HG02759 (cell line): Measurements from ENCODE around the gene ZNF483.
"Not testable (repeated sequence)": the region's sequence is repeated elsewhere in the genome, so short reads cannot be mapped to it uniquely, and the experiment has no call there.

ENCODE experiments used
- ATAC-seq: cut with Tn5 transposase; IDR thresholded peaks from one replicate; pipeline ENCODE4 v1.9.1; 2021; ENCODE audit warnings: mild to moderate bottlenecking, moderate library complexity; ENCODE audit not compliant: unreplicated experiment

Gene ZNF483

DNA sequence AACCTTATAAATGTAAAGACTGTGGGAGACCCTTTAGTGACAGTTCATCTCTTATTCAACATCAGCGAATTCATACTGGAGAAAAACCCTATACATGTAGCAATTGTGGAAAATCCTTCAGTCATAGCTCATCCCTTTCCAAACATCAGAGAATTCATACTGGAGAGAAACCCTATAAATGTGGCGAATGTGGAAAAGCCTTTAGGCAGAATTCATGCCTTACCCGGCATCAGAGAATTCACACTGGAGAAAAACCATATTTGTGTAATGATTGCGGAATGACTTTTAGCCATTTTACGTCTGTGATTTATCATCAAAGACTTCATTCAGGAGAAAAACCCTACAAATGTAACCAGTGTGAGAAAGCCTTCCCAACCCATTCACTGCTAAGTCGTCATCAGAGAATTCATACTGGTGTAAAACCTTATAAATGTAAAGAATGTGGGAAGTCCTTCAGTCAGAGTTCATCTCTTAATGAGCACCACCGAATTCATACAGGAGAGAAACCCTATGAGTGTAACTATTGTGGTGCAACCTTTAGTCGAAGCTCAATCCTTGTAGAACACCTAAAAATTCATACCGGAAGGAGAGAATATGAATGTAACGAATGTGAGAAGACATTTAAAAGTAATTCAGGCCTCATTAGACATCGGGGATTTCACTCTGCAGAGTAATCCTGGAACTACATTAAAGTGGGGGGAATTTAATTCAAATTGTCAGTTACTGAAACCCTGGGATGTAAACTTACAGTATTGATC is 17.7 kb downstream of the ZNF483 start:
- no peak for ATAC-seq

DNA sequence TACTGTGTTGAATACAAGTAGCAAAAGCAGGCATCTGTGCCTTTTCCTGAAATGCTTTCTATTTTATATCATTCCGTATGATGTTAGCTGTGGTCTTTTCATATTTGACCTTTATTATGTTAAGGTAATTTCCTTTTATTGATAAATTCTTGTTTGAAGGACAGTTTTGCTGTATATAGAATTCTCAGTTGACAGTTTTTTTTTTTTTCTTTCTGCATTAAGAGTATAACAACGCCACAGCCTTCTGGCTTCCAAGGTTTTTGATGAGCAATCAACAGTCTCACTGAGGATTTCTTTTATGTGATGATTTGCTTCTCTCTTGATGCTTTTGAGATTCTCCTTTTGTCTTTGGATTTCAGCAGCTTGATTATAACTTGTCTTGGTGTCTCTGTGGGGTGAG is 23.6 kb downstream of the ZNF483 start:
- no peak for ATAC-seq

DNA sequence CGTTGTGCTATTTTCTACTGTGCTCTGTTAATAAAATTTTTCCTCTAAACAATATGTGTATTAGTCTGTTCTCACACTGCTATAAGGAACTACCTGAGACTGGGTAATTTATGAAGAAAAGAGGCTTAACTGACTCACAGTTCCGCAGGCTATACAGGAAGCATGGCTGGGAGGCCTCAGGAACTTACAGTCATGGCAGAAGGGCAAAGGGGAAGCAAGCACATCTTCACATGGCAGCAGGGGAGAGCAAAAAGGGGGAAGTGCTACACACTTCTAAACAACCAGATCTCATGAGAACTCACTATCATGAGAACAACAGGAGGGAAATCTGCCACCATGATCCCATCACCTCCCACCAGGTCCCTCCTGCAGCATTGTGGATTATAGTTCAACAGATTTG is 30.4 kb downstream of the ZNF483 start:
- not testable (repeated sequence) for ATAC-seq

DNA sequence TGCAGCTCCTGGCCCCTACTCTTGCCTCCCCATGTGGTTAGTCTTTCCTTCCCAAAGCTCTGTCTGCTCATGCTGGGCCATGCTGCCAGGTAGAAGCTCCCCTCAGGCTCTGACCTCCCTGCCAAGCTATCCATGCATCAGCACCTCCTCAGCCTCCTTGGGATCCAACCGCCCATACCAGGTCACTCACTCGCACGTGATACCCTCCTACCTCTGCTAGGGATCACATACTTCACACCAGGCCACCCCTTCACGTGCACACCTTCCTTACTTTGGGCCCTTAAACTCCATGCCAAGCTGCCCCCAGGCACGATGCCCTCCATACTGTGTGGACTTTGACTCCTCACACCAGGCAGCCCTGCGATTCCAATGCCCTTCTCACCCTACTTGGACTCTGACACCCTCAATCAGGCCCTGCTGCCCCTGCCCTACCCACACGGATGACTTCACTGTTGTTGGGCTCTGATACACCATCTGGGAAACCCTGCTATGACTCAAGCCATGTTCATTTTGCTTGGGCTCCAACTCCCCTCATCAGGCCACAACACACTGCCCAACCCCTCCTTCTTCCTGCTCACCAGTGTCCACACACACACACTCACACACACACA is 34.1 kb downstream of the ZNF483 start:
- no peak for ATAC-seq

DNA sequence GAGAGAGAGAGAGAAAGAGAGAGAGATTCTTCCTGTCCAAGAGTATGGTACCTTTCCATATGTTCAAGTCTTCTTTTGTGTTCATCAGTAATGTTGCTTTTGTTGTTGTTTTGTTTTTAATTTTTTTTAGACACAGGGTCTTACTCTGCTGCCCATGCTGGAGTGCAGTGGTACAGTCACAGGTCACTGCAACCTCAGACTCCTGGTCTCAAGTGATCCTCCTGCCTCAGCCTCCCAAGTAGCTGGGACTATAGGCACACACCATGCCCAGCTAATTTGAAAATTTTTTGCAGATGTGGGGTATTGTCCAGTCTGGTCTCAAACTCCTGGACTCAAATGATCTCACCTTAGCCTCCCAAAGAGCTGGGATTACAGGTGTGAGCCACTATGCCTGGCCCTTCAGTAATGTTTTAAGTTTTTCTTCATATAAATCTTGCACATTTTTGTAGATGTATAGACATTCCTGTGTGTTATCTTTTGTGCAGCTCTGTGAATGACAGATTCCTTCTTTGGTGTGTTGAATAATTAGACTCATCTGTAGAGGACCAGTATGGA is 36.3 kb downstream of the ZNF483 start:
- ATAC-seq = no peak

DNA sequence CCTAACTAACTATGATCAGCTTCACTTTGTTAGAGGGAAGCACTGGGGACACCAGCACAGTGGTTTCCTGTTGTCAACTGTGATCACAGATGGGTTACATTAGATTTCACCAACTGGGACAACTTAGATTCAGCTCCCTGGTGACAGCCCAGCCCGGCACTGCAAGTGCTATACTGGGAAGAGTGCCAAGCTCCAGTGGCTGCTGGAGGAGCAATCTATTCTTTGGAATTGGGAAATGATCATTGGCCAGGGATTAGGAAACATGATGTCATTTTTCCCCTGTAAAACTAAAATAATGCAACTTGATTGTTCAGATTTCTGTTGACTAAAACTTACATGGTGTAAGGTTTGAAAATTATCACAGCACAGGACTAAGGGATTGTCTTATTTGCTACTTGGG is 41.3 kb downstream of the ZNF483 start:
- no peak for ATAC-seq

DNA sequence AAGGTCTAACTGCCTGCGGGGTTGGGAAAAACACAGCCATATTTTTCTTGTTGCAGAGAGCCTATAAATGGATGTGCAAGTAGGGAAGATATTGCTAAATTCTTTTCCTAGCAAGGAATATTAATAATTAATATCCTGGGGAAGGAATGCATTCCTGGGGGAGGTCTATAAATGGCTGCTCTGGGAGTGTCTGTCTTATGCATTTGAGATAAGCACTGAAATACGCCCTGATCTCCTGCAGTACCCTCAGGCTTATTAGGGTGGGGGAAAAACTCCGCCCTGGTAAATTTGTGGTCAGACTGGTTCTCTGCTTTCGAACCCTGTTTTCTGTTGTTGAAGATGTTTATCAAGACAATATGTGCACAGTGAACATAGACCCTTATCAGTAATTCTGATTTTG is 43.1 kb downstream of the ZNF483 start:
- ATAC-seq = not testable (repeated sequence)

DNA sequence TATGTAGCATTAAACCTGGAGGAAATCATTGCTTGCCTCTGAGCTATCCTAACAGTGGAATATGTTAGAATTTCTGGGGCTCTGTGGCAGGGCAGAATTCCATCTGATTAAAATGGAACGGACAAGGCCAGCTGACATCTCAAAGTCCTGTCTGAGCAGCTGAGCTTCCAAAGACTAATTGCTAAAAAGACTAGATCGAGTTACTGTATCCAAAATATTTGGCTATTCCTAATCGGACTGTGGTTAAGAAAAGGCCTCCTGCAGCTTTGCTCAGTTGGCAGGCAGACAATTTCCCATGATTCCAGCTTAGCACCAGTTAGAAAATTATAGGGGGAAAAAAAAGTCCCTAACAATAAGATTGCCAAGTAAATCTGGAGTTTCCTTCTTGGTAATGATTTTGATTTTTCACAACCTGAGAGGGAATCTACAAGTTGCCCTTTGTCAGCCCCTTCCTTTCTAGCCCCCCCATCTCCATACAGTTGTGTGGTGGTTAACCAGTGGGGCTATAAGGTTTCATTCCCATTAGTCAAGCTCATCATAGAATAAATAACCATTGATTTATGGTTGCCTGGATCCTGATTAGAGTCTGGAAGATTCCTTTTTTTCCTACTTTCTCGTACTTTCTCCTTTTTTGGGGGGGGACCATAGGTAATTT is 48.1 kb downstream of the ZNF483 start:
- no peak for ATAC-seq

DNA sequence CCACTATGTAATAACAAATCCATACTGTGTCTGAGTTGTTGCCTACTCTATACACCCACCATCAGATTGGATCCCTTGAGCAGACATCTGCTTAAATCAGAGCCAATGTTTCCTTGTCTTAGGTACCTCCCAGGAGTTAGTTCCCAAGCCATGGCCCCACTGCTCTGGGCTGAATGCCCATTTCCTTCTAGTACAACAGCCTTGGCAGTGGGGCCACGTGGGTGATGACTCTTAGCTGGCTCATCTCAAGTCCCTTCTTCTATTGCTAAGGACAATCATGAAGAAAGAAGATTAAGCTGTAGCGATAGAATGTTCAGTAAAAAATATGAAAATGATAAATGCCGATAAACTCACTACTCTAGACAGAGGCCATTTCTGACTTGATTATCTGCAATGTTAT is 57.9 kb downstream of the ZNF483 start:
- no peak for ATAC-seq

DNA sequence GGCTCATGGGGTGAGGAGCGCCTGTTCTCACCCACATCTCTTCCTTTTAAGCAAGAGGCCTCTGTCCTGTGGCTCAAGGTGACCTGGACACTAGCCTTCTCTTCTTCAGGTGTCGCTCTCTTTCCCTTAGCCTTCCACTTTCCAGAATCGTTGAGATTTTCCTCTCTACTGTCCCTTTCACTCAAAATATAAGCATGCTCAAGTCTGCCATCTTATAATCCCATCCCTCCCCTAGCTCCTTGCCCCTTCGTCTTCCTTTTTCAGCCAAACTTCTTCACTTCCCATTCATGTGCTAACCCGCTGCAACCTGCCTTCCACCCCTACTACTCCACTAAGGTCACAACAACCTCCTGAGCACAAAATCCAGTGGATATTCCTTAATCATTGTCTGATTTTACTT is 61.4 kb downstream of the ZNF483 start:
- ATAC-seq = no peak

DNA sequence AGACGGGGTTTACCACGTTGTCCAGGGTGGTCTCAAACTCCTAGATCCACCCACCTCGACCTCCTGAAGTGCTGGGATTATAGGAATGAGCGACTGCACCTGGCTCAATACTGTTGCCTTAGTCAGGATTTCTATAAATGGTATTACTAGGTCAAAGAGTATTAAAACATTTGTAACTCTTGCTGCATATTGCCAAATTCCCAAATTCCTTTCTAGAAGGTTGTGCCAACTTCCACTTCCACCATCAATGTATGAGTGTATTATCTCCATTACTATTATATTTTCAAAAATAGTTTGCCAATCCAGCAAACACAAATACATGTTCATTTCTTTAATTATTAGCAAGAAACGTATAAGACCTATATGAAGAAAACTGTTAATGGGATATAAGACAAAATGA is 63.9 kb downstream of the ZNF483 start:
- ATAC-seq = no peak

DNA sequence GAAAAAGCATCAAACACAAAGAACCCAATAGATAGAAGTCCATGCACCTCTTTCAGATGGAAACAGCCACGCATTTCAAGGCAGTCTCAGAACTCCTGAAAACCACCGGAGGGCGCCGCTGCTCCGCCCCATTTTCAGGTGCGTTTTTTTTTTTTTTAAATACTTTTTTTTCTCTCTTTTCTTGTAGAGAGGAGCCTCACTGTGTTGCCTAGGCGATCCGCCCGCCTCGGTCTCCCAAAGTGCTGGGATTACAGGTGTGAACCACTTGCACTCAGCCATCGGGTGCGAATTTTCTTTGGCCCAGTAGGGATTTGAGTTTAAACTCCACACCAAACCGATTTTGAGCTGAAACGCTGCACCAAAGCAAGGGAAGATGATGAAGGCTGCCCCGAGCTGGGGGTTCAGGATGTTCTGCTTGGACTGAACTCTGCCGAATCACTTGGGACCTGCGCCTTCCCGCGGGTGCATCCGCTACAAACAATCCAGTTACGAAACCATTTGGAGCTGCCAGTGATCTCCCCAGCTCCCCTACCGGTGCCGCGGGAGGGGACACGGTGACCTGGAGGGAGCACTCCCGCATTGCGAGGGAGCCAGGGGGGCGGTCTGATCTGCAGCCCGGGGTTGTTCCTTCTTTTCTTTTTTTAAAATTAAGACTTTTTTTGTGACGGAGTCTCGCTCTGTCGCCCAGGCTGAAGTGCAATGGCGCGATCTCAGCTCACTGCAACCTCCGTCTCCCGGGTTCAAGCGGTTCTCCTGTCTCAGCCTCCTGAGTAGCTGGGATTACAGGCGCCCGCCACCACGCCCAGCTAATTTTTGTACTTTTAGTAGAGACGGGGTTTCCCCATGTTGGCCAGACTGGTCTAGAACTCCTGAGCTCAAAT is 73.1 kb downstream of the ZNF483 start:
- peak; percentile 55 for ATAC-seq

DNA sequence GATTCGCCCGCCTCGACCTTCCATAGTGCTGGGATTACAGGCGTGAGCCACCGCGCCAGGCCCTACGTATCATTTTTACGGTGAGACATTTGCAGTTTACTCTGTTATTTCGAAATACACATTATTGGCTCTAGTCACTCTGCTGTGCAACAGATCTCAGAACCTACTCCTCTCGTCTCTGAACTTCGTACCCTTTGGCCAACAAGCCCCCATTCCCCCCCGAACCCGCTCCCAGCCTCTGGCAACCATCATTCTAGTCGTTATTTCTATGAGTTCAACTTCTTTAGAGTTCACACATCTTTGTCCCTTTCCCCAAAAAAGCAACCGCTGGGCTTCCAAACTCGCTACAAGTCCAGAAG is 73.7 kb downstream of the ZNF483 start:
- ATAC-seq = peak; percentile 22

DNA sequence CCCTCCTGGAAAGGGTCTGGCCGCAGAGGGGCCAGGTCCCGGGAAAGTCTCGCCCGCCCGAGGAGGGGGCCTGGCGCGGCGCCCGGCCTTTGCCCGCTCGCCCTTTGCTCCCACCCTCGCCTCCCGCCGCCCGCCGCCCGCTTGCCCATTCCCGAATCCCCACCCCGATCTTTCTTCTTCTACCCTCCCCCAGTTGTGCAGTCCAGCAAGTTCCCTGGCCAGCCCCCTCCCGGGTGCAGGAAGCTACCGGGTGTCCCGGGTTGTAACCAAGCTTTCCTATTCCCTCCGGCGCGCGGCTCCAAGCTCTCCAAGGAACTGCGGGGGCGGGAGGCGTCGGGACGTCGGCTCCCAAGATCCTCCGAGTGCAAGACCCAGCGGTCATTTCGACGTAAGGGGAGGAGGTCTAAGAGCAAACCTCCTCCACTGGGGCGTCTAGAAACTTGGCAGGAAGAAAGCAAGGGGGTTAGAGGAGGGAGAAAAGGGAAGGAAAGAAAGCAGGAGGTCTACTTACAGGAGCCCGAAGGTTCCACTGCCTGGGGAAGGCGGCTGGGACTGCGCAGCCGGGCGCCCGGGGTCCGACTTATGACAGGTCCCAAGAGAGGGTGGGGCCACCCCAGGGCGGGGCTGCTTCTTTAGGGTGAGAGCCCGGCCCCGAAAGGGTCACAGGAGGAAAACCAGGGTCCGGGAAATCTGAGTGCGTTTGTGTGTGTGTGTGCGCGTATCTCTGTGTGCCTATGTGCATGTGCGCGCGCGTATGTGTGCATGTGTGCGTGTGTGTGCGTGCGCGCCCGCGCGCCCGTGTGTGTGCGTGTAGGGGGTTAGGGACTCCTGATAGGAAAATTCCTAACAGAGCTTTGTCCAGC is 74.3 kb downstream of the ZNF483 start, which contains the start of gene PTGR1:
TSS of gene PTGR1 (minus strand) at position 556 of the 863 bp plus-strand sequence. CDS start 2,225 bp downstream, outside the sequence.
- peak; percentile 40 for ATAC-seq

DNA sequence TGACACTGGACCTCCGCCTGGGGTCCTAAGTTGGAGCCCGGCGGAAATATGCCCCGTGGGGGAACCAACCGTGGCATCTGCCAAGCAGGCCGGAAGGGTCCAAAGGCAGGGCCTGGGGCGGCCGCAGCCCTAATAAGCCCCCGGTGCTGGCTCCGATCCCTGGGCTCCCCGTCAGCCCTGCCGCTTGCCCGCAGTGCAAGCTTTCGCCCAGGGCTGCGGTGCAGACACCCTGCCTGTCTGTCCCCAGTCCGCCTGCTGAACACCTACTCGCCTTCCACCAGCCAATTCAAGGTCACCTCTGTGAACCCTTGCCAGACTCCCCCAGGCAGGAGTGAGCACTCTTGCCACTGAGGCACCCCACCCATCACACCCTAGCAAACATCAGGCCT is 75.0 kb downstream of the ZNF483 start:
- no peak for ATAC-seq

DNA sequence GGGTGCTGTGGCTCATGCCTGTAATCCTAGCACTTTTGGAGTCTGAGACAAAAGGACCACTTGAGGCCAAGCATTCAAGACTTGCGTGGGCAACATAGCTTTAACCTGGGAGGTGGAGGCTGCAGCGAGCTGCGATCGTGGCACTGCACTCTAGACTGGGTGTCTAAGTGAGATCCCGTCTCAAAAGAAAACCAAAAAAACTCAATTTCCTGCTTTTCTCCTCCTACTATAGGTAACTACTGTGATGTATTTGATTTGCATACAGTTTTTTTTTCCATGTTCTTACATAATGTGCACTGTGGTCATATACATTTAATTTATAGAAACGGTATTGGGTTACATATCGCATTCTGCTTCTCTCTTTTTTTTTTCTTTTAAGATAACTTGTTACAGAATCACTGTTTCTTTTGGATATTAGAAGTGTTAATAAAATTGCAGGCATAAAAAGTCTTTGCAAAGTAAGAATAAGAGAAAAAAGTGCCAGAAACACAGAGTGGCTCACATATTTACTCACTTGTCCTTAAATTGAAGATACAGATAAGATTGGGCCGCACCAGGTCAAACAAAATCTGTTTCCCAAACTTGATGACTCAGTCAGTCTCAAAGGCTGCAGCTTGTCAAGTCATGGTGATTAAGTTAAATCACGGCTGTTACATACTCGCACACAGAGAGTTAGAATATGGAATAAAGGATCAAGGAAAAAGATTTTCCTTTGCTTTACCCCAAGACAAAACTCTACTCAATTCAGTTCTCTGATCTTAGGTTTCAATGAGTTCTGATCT is 76.4 kb downstream of the ZNF483 start:
- no peak for ATAC-seq

DNA sequence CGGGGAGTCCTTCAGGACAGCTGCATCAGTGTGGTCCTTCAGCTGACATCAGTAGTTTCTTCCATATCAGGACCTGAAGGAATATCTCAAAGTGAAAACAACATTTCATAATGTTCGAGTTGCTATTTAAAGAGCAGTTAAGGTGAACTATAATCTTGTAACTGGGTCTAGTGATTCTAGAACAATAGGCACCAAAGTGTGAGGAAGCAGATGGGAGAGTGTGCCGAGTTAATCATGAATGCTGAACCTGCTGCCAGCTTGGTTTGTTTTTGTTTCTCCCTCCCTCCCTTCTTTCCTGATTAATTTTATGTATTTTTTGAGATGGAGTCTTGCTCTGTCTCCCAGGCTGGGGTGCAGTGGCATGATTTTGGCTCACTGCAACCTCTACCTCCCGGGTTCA is 78.1 kb downstream of the ZNF483 start:
- no peak for ATAC-seq

DNA sequence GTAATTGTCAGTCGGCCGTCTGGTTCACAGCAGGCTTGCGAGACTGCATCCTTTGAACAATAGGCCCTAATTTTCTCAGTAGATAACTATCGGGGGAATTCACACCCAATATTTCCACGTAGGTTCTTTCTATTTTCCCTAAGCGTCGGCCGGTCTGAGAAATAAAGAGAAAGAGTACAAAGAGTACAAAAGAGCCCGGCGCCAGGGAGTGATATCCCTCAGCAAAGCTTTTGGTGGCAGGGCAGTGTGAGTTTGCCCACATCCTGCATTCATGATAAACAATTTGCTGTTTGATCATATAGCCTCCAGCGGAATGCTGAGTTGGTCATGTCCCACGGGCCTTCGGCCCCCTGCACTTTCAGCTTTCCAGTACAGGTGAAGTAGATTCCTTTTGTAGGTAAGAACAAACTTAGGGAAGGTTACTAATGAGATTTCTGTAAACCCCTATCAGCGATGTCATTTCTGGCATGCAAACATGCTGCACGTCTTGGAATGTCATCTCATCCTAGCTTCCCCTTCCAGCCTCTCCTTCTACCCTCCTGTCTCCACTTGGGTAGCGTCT is 79.2 kb downstream of the ZNF483 start:
- no peak for ATAC-seq

DNA sequence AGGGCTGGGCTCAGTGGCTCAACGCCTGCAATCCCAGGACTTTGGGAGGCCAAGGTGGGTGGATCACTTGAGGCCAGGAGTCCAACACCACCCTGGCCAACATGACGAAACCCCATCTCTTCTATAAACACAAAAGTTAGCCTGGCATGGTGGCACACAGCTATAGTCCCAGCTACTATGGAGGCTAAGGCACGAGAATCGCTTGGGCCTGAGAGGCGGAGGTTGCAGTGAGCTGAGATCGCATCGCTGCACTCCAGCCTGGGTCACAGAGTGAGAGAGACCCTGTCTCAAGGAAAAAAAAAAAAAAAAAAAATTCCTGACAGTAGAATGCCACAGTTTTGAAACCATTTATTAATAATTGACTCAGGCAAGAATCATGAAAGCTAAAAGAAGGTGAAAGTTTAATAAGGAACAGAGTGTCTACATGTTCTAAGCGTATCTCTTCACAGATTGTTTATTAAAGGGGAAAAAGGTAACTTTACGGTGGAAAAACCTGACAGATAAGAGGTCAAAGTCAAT is 80.1 kb downstream of the ZNF483 start:
- ATAC-seq = no peak
